Karpas-422 (cell line): ENCODE results near the gene TNNI3K. TPM values are rescaled to one million over a fixed set of nuclear protein-coding genes. Genes with fewer than 3 reads are reported as not detected.

ENCODE experiments used
- DNase-seq: peaks from one replicate; pipeline ENCODE4 v3.0.0-alpha.2; 2015
- H2AFZ ChIP-seq: fragments of 200-600 bp; sonication (generic); 2 replicates; pipeline ENCODE4 v1.6.1; 2014; ENCODE audit warnings: antibody characterized with exemption, low read length, mixed read lengths
- H3K27ac ChIP-seq: fragments of 200-600 bp; sonication (generic); 2 replicates; pipeline ENCODE4 v1.5.1; 2014; ENCODE audit warnings: mild to moderate bottlenecking, low read length, moderate library complexity
- H3K27me3 ChIP-seq: fragments of 200-600 bp; sonication (generic); 2 replicates; pipeline ENCODE4 v1.6.1; 2014; ENCODE audit warnings: low read length, mixed read lengths
- H3K36me3 ChIP-seq: fragments of 200-600 bp; sonication (generic); 2 replicates; pipeline ENCODE4 v1.6.1; 2014; ENCODE audit warnings: low read length, mixed read lengths; ENCODE audit not compliant: insufficient read depth
- H3K4me1 ChIP-seq: fragments of 200-600 bp; sonication (generic); 2 replicates; pipeline ENCODE4 v1.6.1; 2014; ENCODE audit warnings: mild to moderate bottlenecking, low read length, mixed read lengths
- H3K4me2 ChIP-seq: fragments of 200-600 bp; sonication (generic); 2 replicates; pipeline ENCODE4 v1.6.1; 2014; ENCODE audit warnings: low read length, low read depth, mild to moderate bottlenecking; ENCODE audit not compliant: poor library complexity, severe bottlenecking
- H3K4me3 ChIP-seq: fragments of 200-600 bp; sonication (generic); 2 replicates; pipeline ENCODE4 v1.5.1; 2014; ENCODE audit warnings: mild to moderate bottlenecking, antibody characterized with exemption, low read length, mixed read lengths
- H3K79me2 ChIP-seq: fragments of 200-600 bp; sonication (generic); 2 replicates; pipeline ENCODE4 v1.6.1; 2014; ENCODE audit warnings: mild to moderate bottlenecking, low read length, mixed read lengths
- H3K9ac ChIP-seq: fragments of 200-600 bp; sonication (generic); 2 replicates; pipeline ENCODE4 v1.6.0; 2014; ENCODE audit warnings: low read length
- H3K9me2 ChIP-seq: fragments of 200-600 bp; sonication (generic), shearing (Covaris generic); replicated peaks from 2 replicates; pipeline ENCODE4 v1.6.0; 2014; ENCODE audit warnings: mild to moderate bottlenecking, low read length, moderate library complexity; ENCODE audit not compliant: insufficient read depth
- H3K9me3 ChIP-seq: fragments of 300-700, 200-600 bp; sonication (generic); 2 replicates; pipeline ENCODE4 v1.6.1; 2014; ENCODE audit warnings: low read length, mixed read lengths
- H4K20me1 ChIP-seq: fragments of 200-600 bp; sonication (generic); 2 replicates; pipeline ENCODE4 v1.6.1; 2014; ENCODE audit warnings: mild to moderate bottlenecking, antibody characterized with exemption, low read length, low read depth; ENCODE audit not compliant: insufficient read depth
- total RNA-seq: library from RNA; depleted of rRNA; stranded (reverse); fragments of >200 nt; shearing (Covaris generic); gene quantifications from 2 replicates; pipeline ENCODE4 v1.2.3, GENCODE V29; 2014; ENCODE audit warnings: low replicate concordance

Gene TNNI3K
- total RNA-seq, 1 experiment from 2014 or later, result 0.48 TPM

- Histone ChIP-seq H3K27me3 (no peaks in the 10 kb centered on the region), H4K20me1 (no peaks in the 10 kb centered on the region), H3K9me2 (no peaks in the 10 kb centered on the region), H2AFZ (no peak overlapping the region), H3K4me1 (peaks cover 30% of the 10 kb centered on the region), H3K9me3 (no peaks in the 10 kb centered on the region), H3K36me3 (no peaks in the 10 kb centered on the region), H3K9ac (no peak overlapping the region), H3K79me2 (no peaks in the 10 kb centered on the region), H3K4me2 (no peak overlapping the region), H3K27ac (no peak overlapping the region), H3K4me3 (no peak overlapping the region)
- DNase-seq, result no peak
These were observed 267.7 kb downstream of the TNNI3K start for GRCh38 chr1:74502858-74503257.

- Histone ChIP-seq H3K27me3 (no peaks in the 10 kb centered on the region), H3K4me3 (no peak overlapping the region), H3K9me3 (no peaks in the 10 kb centered on the region), H3K9ac (no peak overlapping the region), H3K9me2 (no peaks in the 10 kb centered on the region), H3K79me2 (no peaks in the 10 kb centered on the region), H3K36me3 (no peaks in the 10 kb centered on the region), H2AFZ (0 out of 2 replicates have a peak overlapping the region, but pooled peaks have one; percentile 17), H3K4me1 (peaks cover 40% of the 10 kb centered on the region), H4K20me1 (no peaks in the 10 kb centered on the region), H3K4me2 (peak overlapping the region; percentile 44), H3K27ac (no peak overlapping the region)
- peak; percentile 91 for DNase-seq
These were observed 269.1 kb downstream of the TNNI3K start for GRCh38 chr1:74504125-74504932.

GRCh38 chr1:74504933-74505512, 269.8 kb downstream of the TNNI3K start:
- H3K27ac ChIP-seq, result no peak overlapping the region; the same call in 1 of the 2 replicates
- H3K4me2 ChIP-seq, result peak overlapping the region; percentile 44
- peaks cover 40% of the 10 kb centered on the region for H3K4me1 ChIP-seq
- no peaks in the 10 kb centered on the region for H3K9me3 ChIP-seq
- 0 out of 2 replicates have a peak overlapping the region, but pooled peaks have one; percentile 17 for H2AFZ ChIP-seq
- peak; percentile 61 for DNase-seq
- no peaks in the 10 kb centered on the region for H3K36me3 ChIP-seq
- H3K9ac ChIP-seq, result peak overlapping the region; percentile 6; the same call in 1 of the 2 replicates
- no peaks in the 10 kb centered on the region for H3K27me3 ChIP-seq
- no peaks in the 10 kb centered on the region for H4K20me1 ChIP-seq
- no peaks in the 10 kb centered on the region for H3K9me2 ChIP-seq
- no peak overlapping the region for H3K4me3 ChIP-seq
- no peaks in the 10 kb centered on the region for H3K79me2 ChIP-seq

GRCh38 chr1:74505928-74506710, 270.9 kb downstream of the TNNI3K start:
- H3K4me2 ChIP-seq, result peak overlapping the region; percentile 44
- peak; percentile 75 for DNase-seq
- peak overlapping the region; percentile 49 for H3K27ac ChIP-seq
- H3K9ac ChIP-seq, result peak overlapping the region; percentile 6; the same call in 1 of the 2 replicates
- no peaks in the 10 kb centered on the region for H3K79me2 ChIP-seq
- 0 out of 2 replicates have a peak overlapping the region, but pooled peaks have one; percentile 13 for H2AFZ ChIP-seq
- H3K4me1 ChIP-seq, result peaks cover 40% of the 10 kb centered on the region
- no peak overlapping the region for H3K4me3 ChIP-seq
- no peaks in the 10 kb centered on the region for H3K9me3 ChIP-seq
- H3K36me3 ChIP-seq, result no peaks in the 10 kb centered on the region
- no peaks in the 10 kb centered on the region for H3K27me3 ChIP-seq
- no peaks in the 10 kb centered on the region for H4K20me1 ChIP-seq
- no peaks in the 10 kb centered on the region for H3K9me2 ChIP-seq

GRCh38 chr1:74508449-74508848, 273.3 kb downstream of the TNNI3K start:
- Histone ChIP-seq H3K4me1 (peaks cover 51% of the 10 kb centered on the region), H4K20me1 (no peaks in the 10 kb centered on the region), H3K9ac (no peak overlapping the region), H3K27me3 (no peaks in the 10 kb centered on the region), H3K4me2 (no peak overlapping the region), H3K9me2 (no peaks in the 10 kb centered on the region), H3K4me3 (no peak overlapping the region), H3K36me3 (no peaks in the 10 kb centered on the region), H3K9me3 (no peaks in the 10 kb centered on the region), H2AFZ (0 out of 2 replicates have a peak overlapping the region, but pooled peaks have one; percentile 42), H3K27ac (no peak overlapping the region), H3K79me2 (no peaks in the 10 kb centered on the region)
- peak; percentile 69 for DNase-seq

- peak within 1 kb of the TSS; percentile 56 for H3K9ac ChIP-seq
- H3K27me3 ChIP-seq, result no peaks in the 10 kb centered on the region
- no peaks in the 10 kb centered on the region for H3K9me2 ChIP-seq
- H3K27ac ChIP-seq, result peak within 1 kb of the TSS; percentile 91
- 0 out of 2 replicates have a peak within 1 kb of the TSS, but pooled peaks have one; percentile 10 for H2AFZ ChIP-seq
- H3K4me2 ChIP-seq, result peak within 1 kb of the TSS; percentile 71
- no peaks in the 10 kb centered on the region for H4K20me1 ChIP-seq
- no peaks in the 10 kb centered on the region for H3K36me3 ChIP-seq
- DNase-seq, result no peak
- H3K9me3 ChIP-seq, result no peaks in the 10 kb centered on the region
- peaks cover 49% of the 10 kb centered on the region for H3K4me1 ChIP-seq
- no peaks in the 10 kb centered on the region for H3K79me2 ChIP-seq
- H3K4me3 ChIP-seq, result peak within 1 kb of the TSS; percentile 50
These were observed 277.2 kb downstream of the TNNI3K start, which contains the start of gene LRRC53 for GRCh38 chr1:74512170-74512915. LRRC53 (minus strand) TSS chr1:74512611; CDS start chr1:74483349, 29,262 bp downstream.

- Histone ChIP-seq H2AFZ (0 out of 2 replicates have a peak overlapping the region, but pooled peaks have one; percentile 10), H3K4me1 (peaks cover 56% of the 10 kb centered on the region), H3K4me2 (peak overlapping the region; percentile 71), H3K9me3 (no peaks in the 10 kb centered on the region), H3K36me3 (no peaks in the 10 kb centered on the region), H3K27me3 (no peaks in the 10 kb centered on the region), H3K79me2 (no peaks in the 10 kb centered on the region), H3K27ac (peak overlapping the region; percentile 91), H4K20me1 (no peaks in the 10 kb centered on the region), H3K9ac (peak overlapping the region; percentile 56), H3K4me3 (peak overlapping the region; percentile 50), H3K9me2 (no peaks in the 10 kb centered on the region)
- DNase-seq, result peak; percentile 81
These were observed 278.5 kb downstream of the TNNI3K start for GRCh38 chr1:74513411-74514300.
